ENCODE measurements around the gene HMGCL.

HMGCL gene

GRCh38 chr1:23867895-23868556 is 42.8 kb upstream of the HMGCL start, which contains the start of gene FUCA1 (continued):
- TF ChIP-seq, protein P1, sequence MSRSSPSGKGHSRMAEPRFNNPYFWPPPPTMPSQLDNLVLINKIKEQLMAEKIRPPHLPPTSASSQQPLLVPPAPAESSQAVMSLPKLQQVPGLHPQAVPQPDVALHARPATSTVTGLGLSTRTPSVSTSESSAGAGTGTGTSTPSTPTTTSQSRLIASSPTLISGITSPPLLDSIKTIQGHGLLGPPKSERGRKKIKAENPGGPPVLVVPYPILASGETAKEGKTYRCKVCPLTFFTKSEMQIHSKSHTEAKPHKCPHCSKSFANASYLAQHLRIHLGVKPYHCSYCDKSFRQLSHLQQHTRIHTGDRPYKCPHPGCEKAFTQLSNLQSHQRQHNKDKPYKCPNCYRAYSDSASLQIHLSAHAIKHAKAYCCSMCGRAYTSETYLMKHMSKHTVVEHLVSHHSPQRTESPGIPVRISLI (tag by site-specific recombination; IDR thresholded peaks at IDR 0.05): no peak
- TF ChIP-seq ZSCAN18 (tag by site-specific recombination; IDR thresholded peaks at IDR 0.05) (no peak), GLI2 (tag by site-specific recombination; IDR thresholded peaks at IDR 0.05; ENCODE audit: borderline replicate concordance, low read depth) (no peak), ZNF529 (tag by site-specific recombination; IDR thresholded peaks at IDR 0.05; ENCODE audit: insufficient replicate concordance) (no peak), ZNF660 (tag by site-specific recombination; IDR thresholded peaks at IDR 0.05) (no peak; the same call in 1 of the 2 replicates), ZNF645 (tag by site-specific recombination; IDR thresholded peaks at IDR 0.05) (no peak), ZNF560 (tag by site-specific recombination; IDR thresholded peaks at IDR 0.05; ENCODE audit: borderline replicate concordance) (no peak), ZNF600 (tag by site-specific recombination; IDR thresholded peaks at IDR 0.05) (peak; percentile 83), ZNF677 (tag by site-specific recombination; IDR thresholded peaks at IDR 0.05) (no peak), ZNF174 (tag by site-specific recombination; IDR thresholded peaks at IDR 0.05) (no peak), KLF9 (tag by site-specific recombination; IDR thresholded peaks at IDR 0.05; ENCODE audit: low read depth) (peak; percentile 54; the same call in 1 of the 2 replicates), ZNF423 (tag by site-specific recombination; IDR thresholded peaks at IDR 0.05) (no peak), ZNF654 (tag by site-specific recombination; IDR thresholded peaks at IDR 0.05; ENCODE audit: low read depth) (peak; percentile 30; the same call in 1 of the 2 replicates), SCRT2 (tag by site-specific recombination; IDR thresholded peaks at IDR 0.05) (peak; percentile 77), ZFP69B (tag by site-specific recombination; IDR thresholded peaks at IDR 0.05) (no peak; the same call in 1 of the 2 replicates), GFI1B (tag by site-specific recombination; IDR thresholded peaks at IDR 0.05) (no peak), ZNF266 (tag by site-specific recombination; IDR thresholded peaks at IDR 0.05; ENCODE audit: low read depth) (no peak), ZNF768 (tag by site-specific recombination; IDR thresholded peaks at IDR 0.05) (no peak), ZBTB17 (tag by site-specific recombination; IDR thresholded peaks at IDR 0.05) (0 out of 2 replicates have a peak, but pooled peaks have one; percentile 42), CTCF (tag by site-specific recombination; IDR thresholded peaks at IDR 0.05) (peak; percentile 94), ZNF354C (tag by site-specific recombination; IDR thresholded peaks at IDR 0.05; ENCODE audit: borderline replicate concordance, low read depth) (no peak), IKZF3 (tag by site-specific recombination; IDR thresholded peaks at IDR 0.05) (no peak)
- TF ChIP-seq, protein P2, sequence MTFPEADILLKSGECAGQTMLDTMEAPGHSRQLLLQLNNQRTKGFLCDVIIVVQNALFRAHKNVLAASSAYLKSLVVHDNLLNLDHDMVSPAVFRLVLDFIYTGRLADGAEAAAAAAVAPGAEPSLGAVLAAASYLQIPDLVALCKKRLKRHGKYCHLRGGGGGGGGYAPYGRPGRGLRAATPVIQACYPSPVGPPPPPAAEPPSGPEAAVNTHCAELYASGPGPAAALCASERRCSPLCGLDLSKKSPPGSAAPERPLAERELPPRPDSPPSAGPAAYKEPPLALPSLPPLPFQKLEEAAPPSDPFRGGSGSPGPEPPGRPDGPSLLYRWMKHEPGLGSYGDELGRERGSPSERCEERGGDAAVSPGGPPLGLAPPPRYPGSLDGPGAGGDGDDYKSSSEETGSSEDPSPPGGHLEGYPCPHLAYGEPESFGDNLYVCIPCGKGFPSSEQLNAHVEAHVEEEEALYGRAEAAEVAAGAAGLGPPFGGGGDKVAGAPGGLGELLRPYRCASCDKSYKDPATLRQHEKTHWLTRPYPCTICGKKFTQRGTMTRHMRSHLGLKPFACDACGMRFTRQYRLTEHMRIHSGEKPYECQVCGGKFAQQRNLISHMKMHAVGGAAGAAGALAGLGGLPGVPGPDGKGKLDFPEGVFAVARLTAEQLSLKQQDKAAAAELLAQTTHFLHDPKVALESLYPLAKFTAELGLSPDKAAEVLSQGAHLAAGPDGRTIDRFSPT (tag by site-specific recombination; IDR thresholded peaks at IDR 0.05): peak; percentile 93
- TF ChIP-seq, protein P3, sequence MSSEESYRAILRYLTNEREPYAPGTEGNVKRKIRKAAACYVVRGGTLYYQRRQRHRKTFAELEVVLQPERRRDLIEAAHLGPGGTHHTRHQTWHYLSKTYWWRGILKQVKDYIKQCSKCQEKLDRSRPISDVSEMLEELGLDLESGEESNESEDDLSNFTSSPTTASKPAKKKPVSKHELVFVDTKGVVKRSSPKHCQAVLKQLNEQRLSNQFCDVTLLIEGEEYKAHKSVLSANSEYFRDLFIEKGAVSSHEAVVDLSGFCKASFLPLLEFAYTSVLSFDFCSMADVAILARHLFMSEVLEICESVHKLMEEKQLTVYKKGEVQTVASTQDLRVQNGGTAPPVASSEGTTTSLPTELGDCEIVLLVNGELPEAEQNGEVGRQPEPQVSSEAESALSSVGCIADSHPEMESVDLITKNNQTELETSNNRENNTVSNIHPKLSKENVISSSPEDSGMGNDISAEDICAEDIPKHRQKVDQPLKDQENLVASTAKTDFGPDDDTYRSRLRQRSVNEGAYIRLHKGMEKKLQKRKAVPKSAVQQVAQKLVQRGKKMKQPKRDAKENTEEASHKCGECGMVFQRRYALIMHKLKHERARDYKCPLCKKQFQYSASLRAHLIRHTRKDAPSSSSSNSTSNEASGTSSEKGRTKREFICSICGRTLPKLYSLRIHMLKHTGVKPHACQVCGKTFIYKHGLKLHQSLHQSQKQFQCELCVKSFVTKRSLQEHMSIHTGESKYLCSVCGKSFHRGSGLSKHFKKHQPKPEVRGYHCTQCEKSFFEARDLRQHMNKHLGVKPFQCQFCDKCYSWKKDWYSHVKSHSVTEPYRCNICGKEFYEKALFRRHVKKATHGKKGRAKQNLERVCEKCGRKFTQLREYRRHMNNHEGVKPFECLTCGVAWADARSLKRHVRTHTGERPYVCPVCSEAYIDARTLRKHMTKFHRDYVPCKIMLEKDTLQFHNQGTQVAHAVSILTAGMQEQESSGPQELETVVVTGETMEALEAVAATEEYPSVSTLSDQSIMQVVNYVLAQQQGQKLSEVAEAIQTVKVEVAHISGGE (tag by site-specific recombination; conservative IDR thresholded peaks at IDR 0.05; ENCODE audit: low read depth): no peak; the same call in none of the 2 replicates
- TF ChIP-seq, protein P4, sequence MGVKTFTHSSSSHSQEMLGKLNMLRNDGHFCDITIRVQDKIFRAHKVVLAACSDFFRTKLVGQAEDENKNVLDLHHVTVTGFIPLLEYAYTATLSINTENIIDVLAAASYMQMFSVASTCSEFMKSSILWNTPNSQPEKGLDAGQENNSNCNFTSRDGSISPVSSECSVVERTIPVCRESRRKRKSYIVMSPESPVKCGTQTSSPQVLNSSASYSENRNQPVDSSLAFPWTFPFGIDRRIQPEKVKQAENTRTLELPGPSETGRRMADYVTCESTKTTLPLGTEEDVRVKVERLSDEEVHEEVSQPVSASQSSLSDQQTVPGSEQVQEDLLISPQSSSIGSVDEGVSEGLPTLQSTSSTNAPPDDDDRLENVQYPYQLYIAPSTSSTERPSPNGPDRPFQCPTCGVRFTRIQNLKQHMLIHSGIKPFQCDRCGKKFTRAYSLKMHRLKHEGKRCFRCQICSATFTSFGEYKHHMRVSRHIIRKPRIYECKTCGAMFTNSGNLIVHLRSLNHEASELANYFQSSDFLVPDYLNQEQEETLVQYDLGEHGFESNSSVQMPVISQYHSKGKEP (tag by site-specific recombination; IDR thresholded peaks at IDR 0.05): no peak
- TF ChIP-seq, protein P5, sequence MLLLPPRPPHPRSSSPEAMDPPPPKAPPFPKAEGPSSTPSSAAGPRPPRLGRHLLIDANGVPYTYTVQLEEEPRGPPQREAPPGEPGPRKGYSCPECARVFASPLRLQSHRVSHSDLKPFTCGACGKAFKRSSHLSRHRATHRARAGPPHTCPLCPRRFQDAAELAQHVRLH (tag by site-specific recombination; IDR thresholded peaks at IDR 0.05): no peak

All from HEK293 (cell line).